ENCODE data around the gene PIH1D1. TPM values are rescaled to one million over a fixed set of nuclear protein-coding genes. Genes with fewer than 3 reads are reported as not detected.

PIH1D1 gene
- total and polyA plus RNA-seq, 12 donors: 15.7 to 60.0 (median 29.3) TPM

DNA sequence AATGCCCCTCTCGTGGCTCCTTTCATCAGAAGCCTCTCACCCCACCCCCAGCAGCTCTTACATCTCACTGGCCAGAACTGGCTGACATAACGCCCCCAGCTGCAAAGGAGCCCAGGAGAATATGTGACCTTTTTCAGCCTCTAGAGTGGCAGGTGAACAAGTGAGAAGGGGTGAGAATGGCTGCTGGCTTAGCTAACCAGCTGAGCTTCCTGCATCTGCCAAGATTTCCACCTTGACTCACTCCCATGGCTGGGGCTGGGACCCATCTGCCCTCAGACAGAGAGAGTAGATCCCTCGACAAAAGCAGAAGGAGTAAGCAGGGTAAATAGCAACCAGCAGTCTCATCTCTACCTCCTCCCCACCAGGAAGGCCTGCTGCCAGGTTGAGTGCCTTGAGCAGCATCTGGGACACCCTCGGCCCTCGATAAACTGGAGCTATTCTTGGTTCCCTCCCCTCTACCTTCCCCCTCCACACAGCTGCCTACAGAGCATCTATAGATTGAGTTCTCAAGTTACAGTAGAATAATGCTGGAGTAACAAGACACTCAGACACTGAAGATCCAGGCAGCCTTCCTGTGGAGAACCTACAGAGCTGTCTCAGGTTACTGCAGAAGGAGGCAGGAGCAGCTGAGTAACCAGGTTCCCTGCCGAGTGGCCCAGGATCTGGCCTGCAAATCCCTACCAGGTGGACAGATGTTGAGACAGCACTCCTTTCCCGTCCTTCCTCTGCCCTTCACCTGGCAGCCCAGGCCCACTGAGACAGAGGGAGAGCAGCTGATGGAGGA lies 48.0 kb downstream of the PIH1D1 start:
- no peak for TF ChIP-seq CTCF (IDR thresholded peaks at IDR 0.05)
- H3K27ac ChIP-seq: no peak overlapping the region
- no peaks in the 10 kb centered on the region for H3K4me1 ChIP-seq
- H3K36me3 ChIP-seq: no peaks in the 10 kb centered on the region
- ATAC-seq (no peak), DNase-seq (no peak)
- H3K27me3 ChIP-seq: peaks cover 0 to 12% (median 0%) of the 10 kb centered on the region in 7 donors
- no peak overlapping the region for H3K4me3 ChIP-seq
- intact Hi-C loops (cut with DNase I): loop anchor here in 1 of 10 donors (5.0 kb wide), 1 partner anchor 34 kb away; no protein-coding TSS in a partner anchor
- no peaks in the 10 kb centered on the region for H3K9me3 ChIP-seq
- 47 to 56% methylated on average over 7 of the region's 7 CpGs for WGBS, 2 donors

DNA sequence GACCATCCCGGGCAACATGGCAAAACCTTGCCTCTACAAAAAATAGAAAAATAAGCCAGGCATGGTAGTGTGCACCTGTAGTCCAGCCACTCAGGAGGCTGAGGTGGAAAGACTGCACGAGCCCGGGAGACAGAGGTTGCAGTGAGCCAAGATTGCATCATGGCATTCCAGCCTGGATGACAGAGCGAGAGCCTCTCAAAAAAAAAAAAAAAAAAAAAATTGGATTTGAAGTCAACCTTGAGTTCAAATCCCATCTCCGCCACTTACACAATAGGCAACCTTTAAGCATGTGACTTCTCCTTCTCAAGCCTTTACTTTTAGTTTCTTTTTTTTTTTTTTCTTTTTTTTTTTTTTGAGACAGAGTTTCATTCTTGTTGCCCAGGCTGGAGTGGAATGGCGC lies 51.6 kb downstream of the PIH1D1 start:
- Histone ChIP-seq H3K36me3 (no peaks in the 10 kb centered on the region), H3K4me1 (no peaks in the 10 kb centered on the region), H3K9me3 (no peaks in the 10 kb centered on the region), H3K27me3 (peaks cover 0 to 23% (median 7%) of the 10 kb centered on the region in 7 donors), H3K27ac (no peak overlapping the region), H3K4me3 (no peak overlapping the region)
- no peak for TF ChIP-seq CTCF (IDR thresholded peaks at IDR 0.05)
- intact Hi-C loops (cut with DNase I): loop anchor here in 1 of 10 donors (5.0 kb wide), 1 partner anchor 37 kb away; no protein-coding TSS in a partner anchor
- ATAC-seq (no peak), DNase-seq (no peak)
- WGBS, 2 donors: 84 to 87% methylated on average over 6 of the region's 6 CpGs

- ATAC-seq (no peak), DNase-seq (no peak)
- peaks cover 0 to 33% (median 9%) of the 10 kb centered on the region in 7 donors for H3K27me3 ChIP-seq
- H3K27ac ChIP-seq: no peak overlapping the region
- intact Hi-C loops (cut with DNase I): loop anchor here in 1 of 10 donors (10.0 kb wide), 1 partner anchor 146 kb away; no protein-coding TSS in a partner anchor
- no peaks in the 10 kb centered on the region for H3K36me3 ChIP-seq
- H3K4me1 ChIP-seq: no peaks in the 10 kb centered on the region
- no peaks in the 10 kb centered on the region for H3K9me3 ChIP-seq
- no peak for TF ChIP-seq CTCF (IDR thresholded peaks at IDR 0.05)
- no peak overlapping the region for H3K4me3 ChIP-seq
- WGBS, 2 donors: 82% methylated on average over 6 of the region's 6 CpGs
Measured at GRCh38 chr19:49398931-49399330, 52.7 kb downstream of the PIH1D1 start.

- Histone ChIP-seq H3K4me1 (no peaks in the 10 kb centered on the region), H3K9me3 (no peaks in the 10 kb centered on the region), H3K27ac (no peak overlapping the region), H3K27me3 (peaks cover 0 to 37% (median 9%) of the 10 kb centered on the region in 7 donors), H3K4me3 (no peak overlapping the region), H3K36me3 (no peaks in the 10 kb centered on the region)
- WGBS, 2 donors: 69 to 70% methylated on average over 11 of the region's 11 CpGs
- ATAC-seq: no peak
- no peak for TF ChIP-seq CTCF (IDR thresholded peaks at IDR 0.05)
- no peak for DNase-seq
- intact Hi-C loops (cut with DNase I): loop anchor here in 1 of 10 donors (10.0 kb wide), 1 partner anchor 147 kb away; no protein-coding TSS in a partner anchor
Measured at GRCh38 chr19:49398001-49398615, 53.5 kb downstream of the PIH1D1 start.

All from heart right ventricle (tissue), 16 donors.